Panc1 (cell line): ENCODE measurements around the gene TASOR.

Source experiments
- CTCF ChIP-seq: fragments of 450-650 bp; IDR thresholded peaks from 2 replicates; pipeline ENCODE4 v1.5.1; 2017; ENCODE audit warnings: mild to moderate bottlenecking
- POLR2AphosphoS5 ChIP-seq: IDR thresholded peaks from 2 replicates; pipeline ENCODE4 v1.6.1; 2012; ENCODE audit warnings: mild to moderate bottlenecking, low read depth, low read length, moderate library complexity
- REST ChIP-seq, 2 experiments: IDR thresholded peaks; 2 replicates each; pipeline ENCODE4 v1.6.1; 2011 to 2012; ENCODE audit warnings: low read depth in 2 of 2, control low read depth in 1 of 2, low read length in 1 of 2, mild to moderate bottlenecking in 1 of 2, moderate library complexity in 1 of 2; ENCODE audit not compliant: insufficient read depth in 1 of 2

GRCh38 chr3:56654460-56654859 lies 28.6 kb downstream of the TASOR start:
- TF ChIP-seq CTCF: no peak
- no peak for TF ChIP-seq POLR2AphosphoS5
- no peak for TF ChIP-seq REST (IDR thresholded peaks at IDR 0.05; ENCODE audit: insufficient read depth in 1 of 2, low read depth in 2 of 2, low read length in 1 of 2)
